NCI-H524 (cell line): Measurements from ENCODE around the gene XYLB.
"Not testable (repeated sequence)": the region's sequence is repeated elsewhere in the genome, so short reads cannot be mapped to it uniquely, and the experiment has no call there.

Experiments used
- DNase-seq, 2 experiments: peaks; one replicate each; lab custom pipeline; 2025; lab: John Stamatoyannopoulos, UW

XYLB gene

GRCh38 chr3:38346587-38347410 lies at the start of gene XYLB:
Gene XYLB, plus strand, starts transcription at chr3:38346785. Its CDS starts 84 bp downstream, at chr3:38346869.
- DNase-seq: peak; percentile 22 to 73

GRCh38 chr3:38297053-38297452 lies 49.5 kb upstream of the XYLB start:
- DNase-seq: not testable (repeated sequence)

- no peak for DNase-seq
Observed at GRCh38 chr3:38297537-38297936, 49.0 kb upstream of the XYLB start.

GRCh38 chr3:38297947-38298711 lies 48.5 kb upstream of the XYLB start:
- DNase-seq: no peak

- DNase-seq: no peak
Observed at GRCh38 chr3:38306941-38307340, 39.6 kb upstream of the XYLB start.

- peak in 1 of 2 experiments; percentile 2 for DNase-seq
Observed at GRCh38 chr3:38307599-38307998, 39.0 kb upstream of the XYLB start.

- no peak for DNase-seq
Observed at GRCh38 chr3:38308456-38308855, 38.1 kb upstream of the XYLB start.

GRCh38 chr3:38311476-38311875 lies 35.1 kb upstream of the XYLB start:
- no peak for DNase-seq

- DNase-seq: no peak
Observed at GRCh38 chr3:38311941-38312340, 34.6 kb upstream of the XYLB start.

GRCh38 chr3:38312356-38312755 lies 34.2 kb upstream of the XYLB start:
- DNase-seq: no peak

- DNase-seq: no peak
Observed at GRCh38 chr3:38313263-38313662, 33.3 kb upstream of the XYLB start.

GRCh38 chr3:38313695-38314094 lies 32.9 kb upstream of the XYLB start:
- DNase-seq: no peak

- DNase-seq: no peak
Observed at GRCh38 chr3:38314112-38314763, 32.3 kb upstream of the XYLB start.

GRCh38 chr3:38314764-38315487 lies 31.7 kb upstream of the XYLB start:
- no peak for DNase-seq

- DNase-seq: no peak
Observed at GRCh38 chr3:38315488-38316230, 30.9 kb upstream of the XYLB start.

- no peak for DNase-seq
Observed at GRCh38 chr3:38316356-38317191, 30.0 kb upstream of the XYLB start.

GRCh38 chr3:38317192-38317759 lies 29.3 kb upstream of the XYLB start:
- DNase-seq: no peak

- no peak for DNase-seq
Observed at GRCh38 chr3:38318766-38319671, 27.6 kb upstream of the XYLB start.

GRCh38 chr3:38320638-38321037 lies 25.9 kb upstream of the XYLB start:
- DNase-seq: not testable (repeated sequence)
